Neural progenitor cell (in vitro differentiated cells): ENCODE results near the gene SCYGR4.

Source experiments
- EZH2 ChIP-seq: fragments of 200-600 bp; sonication (generic); IDR thresholded peaks from 2 replicates; pipeline ENCODE4 v1.6.1; 2017; ENCODE audit warnings: antibody characterized with exemption, mild to moderate bottlenecking, moderate library complexity
- EZH2phosphoT487 ChIP-seq: fragments of 200-600 bp; sonication (generic); IDR thresholded peaks from 2 replicates; pipeline ENCODE4 v1.6.1; 2017; ENCODE audit warnings: antibody characterized with exemption
- TF ChIP-seq, protein P1 (sequence below): fragments of 200-600 bp; sonication (generic); IDR thresholded peaks from 2 replicates; pipeline ENCODE4 v1.5.1; 2017; ENCODE audit warnings: antibody characterized with exemption, mild to moderate bottlenecking

DNA sequence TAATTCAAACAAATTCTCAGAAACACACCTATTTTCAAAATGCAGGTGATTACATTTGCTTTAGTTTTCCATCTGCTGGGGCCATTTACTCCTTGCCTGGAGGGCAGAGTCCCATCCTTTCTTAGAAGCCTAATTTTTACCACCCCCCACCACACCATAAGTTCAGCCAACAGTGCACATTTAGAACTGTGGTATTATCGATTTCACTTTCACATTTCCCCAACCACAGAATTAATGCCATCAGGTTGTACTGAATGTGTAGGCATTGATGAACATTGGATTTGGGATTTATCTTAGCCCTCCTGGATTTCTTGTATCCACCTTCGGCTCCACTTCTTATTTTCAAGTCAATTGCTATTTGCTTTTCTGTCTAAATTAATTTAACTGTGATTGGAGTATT is 7.2 kb upstream of the SCYGR4 start:
- TF ChIP-seq, protein P1, sequence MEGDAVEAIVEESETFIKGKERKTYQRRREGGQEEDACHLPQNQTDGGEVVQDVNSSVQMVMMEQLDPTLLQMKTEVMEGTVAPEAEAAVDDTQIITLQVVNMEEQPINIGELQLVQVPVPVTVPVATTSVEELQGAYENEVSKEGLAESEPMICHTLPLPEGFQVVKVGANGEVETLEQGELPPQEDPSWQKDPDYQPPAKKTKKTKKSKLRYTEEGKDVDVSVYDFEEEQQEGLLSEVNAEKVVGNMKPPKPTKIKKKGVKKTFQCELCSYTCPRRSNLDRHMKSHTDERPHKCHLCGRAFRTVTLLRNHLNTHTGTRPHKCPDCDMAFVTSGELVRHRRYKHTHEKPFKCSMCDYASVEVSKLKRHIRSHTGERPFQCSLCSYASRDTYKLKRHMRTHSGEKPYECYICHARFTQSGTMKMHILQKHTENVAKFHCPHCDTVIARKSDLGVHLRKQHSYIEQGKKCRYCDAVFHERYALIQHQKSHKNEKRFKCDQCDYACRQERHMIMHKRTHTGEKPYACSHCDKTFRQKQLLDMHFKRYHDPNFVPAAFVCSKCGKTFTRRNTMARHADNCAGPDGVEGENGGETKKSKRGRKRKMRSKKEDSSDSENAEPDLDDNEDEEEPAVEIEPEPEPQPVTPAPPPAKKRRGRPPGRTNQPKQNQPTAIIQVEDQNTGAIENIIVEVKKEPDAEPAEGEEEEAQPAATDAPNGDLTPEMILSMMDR, result no peak
- TF ChIP-seq EZH2phosphoT487 (no peak), EZH2 (no peak)
